GM19328 (cell line): ENCODE results near the gene CDYL.
"Not testable (repeated sequence)": the region's sequence is repeated elsewhere in the genome, so short reads cannot be mapped to it uniquely, and the experiment has no call there.

Experiments used
- ATAC-seq: cut with Tn5 transposase; IDR thresholded peaks from one replicate; pipeline ENCODE4 v1.9.1; 2021; ENCODE audit warnings: mild to moderate bottlenecking, moderate library complexity; ENCODE audit not compliant: unreplicated experiment

The CDYL gene

GRCh38 chr6:4979426-4979825 lies 203.2 kb downstream of the CDYL start:
- ATAC-seq = no peak

GRCh38 chr6:4981761-4982160 lies 205.6 kb downstream of the CDYL start:
- no peak for ATAC-seq

GRCh38 chr6:4983322-4983721 lies 207.1 kb downstream of the CDYL start:
- ATAC-seq = no peak

DNA sequence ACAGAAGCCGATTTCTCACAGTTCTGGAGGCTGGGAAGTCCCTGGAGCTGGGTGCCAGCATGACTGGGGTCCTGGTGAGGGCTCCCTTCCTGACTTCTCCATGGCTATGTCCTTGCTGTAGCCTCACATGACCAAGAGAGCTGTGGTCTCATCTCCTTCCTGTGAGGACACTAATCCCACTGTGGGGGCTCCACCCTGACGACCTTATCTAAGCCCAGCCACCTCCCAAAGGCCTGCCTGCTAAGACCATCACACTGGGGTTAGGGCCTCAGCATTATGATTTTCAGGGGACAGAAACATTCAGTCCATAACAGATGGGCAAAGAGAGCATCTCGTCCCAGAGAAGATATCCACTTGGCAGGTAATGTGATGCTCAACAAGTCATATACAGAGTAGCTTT lies 210.8 kb downstream of the CDYL start:
- no peak for ATAC-seq

DNA sequence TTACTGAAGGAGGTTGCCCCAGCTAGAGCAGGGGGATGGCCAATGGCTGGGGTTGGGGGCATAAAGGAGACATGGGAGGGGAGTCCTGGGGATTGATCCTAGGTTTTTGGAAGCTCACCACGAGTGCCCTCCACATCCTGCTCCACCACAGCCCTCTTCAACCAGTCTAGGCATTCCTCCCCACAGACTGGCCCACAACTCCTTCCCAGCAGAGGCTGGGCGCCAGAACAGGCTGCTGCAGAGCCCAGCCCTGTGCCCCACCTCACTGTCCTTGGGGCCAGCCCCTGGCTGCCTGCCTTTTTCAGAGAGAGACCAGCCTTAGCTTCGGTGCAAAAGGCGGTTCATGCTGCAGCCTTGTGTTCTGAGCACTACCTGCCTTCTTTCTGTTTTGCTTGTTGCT lies 211.2 kb downstream of the CDYL start:
- ATAC-seq = no peak

- ATAC-seq = no peak
Measured at GRCh38 chr6:4994741-4995140, 218.5 kb downstream of the CDYL start.

DNA sequence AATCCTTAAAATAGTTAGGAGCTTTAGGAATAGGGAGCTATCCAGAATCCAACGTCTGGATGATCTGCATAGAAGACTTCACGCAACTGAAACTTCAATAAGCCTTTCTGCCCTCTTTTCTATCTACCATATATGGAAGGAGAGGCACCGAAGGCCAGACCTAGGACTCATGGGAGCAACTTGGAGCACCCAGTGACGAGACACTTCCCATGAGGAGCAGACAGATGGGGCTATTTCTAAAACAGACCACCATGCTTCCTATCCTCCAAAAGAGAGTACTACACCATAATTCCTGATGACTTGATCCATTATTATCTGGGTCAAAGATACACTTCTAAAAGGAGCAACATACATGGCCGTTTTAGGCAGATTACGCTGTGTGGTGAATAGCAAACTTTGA lies 221.7 kb downstream of the CDYL start:
- no peak for ATAC-seq

DNA sequence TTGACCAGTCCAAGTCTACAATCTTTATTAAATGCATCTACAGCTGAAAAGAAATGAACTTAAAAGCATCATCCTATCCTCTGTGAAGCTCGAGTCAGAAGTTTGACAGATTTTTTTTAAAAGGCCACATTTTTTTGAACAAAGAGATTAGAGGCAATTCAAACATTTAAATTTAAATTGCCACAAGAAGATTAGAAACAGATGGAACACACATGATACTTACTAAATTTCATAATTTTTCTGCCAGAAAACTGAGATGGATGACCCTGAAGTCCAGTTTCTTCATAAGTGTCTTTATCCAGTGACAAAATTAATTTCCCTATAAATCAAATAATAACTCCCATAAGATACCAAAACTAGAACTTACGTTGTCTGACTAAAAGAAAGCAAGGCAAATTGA lies 223.4 kb downstream of the CDYL start:
- ATAC-seq = no peak

GRCh38 chr6:5003604-5004372 lies 227.6 kb downstream of the CDYL start, which contains the start of gene RPP40:
TSS of gene RPP40 (minus strand) at chr6:5004037. CDS start at chr6:5004002, 35 bp downstream.
- peak; percentile 89 for ATAC-seq

GRCh38 chr6:5004373-5005037 lies 228.3 kb downstream of the CDYL start:
- ATAC-seq = no peak

- ATAC-seq = not testable (repeated sequence)
Measured at GRCh38 chr6:5005038-5005433, 228.8 kb downstream of the CDYL start.
